Stimulated activated effector memory CD8-positive, alpha-beta T cell treated with anti-CD3 and anti-CD28 coated beads, Interleukin-12 subunit alpha, Interleukin-12 subunit beta, amount 100 ng/mL, for 72 hours (primary cell): ENCODE measurements around the gene RTL5.
"Not testable (repeated sequence)": the region's sequence is repeated elsewhere in the genome, so short reads cannot be mapped to it uniquely, and the experiment has no call there.

ENCODE experiments used
- ATAC-seq: fragments of 150-1000 bp; cut with Tn5 transposase; 2 replicates; pipeline ENCODE4 v1.10.0; 2021
- DNase-seq, 2 donors: peaks; one replicate each; pipeline ENCODE4 v3.0.0; 2021 to 2022; ENCODE audit warnings: low spot score in 2 of 2
- H3K27ac Mint-ChIP-seq: one replicate; pipeline ENCODE4 v1.8.0; 2022; ENCODE audit warnings: mild to moderate bottlenecking, mixed read lengths
- H3K36me3 Mint-ChIP-seq: one replicate; pipeline ENCODE4 v1.8.0; 2022; ENCODE audit warnings: mild to moderate bottlenecking, mixed read lengths
- H3K4me1 Mint-ChIP-seq: one replicate; pipeline ENCODE4 v1.8.0; 2022; ENCODE audit warnings: mixed read lengths
- H3K4me3 Mint-ChIP-seq: one replicate; pipeline ENCODE4 v1.8.0; 2022; ENCODE audit warnings: mild to moderate bottlenecking, mixed read lengths
- H3K9me3 Mint-ChIP-seq: one replicate; pipeline ENCODE4 v1.8.0; 2022; ENCODE audit warnings: mixed read lengths

Gene RTL5

GRCh38 chrX:72131317-72132294, at the start of gene RTL5:
RTL5 (minus strand) TSS chrX:72131915.
- peak within 1 kb of the TSS; percentile 54 for H3K27ac Mint-ChIP-seq
- H3K4me1 Mint-ChIP-seq: peaks cover 14% of the 10 kb centered on the region

GRCh38 chrX:72180539-72180938, 48.8 kb upstream of the RTL5 start:
- DNase-seq: no peak
- Mint-ChIP-seq H3K9me3 (no peaks in the 10 kb centered on the region), H3K27ac (no peak overlapping the region), H3K4me3 (no peak overlapping the region), H3K36me3 (no peaks in the 10 kb centered on the region), H3K4me1 (peaks cover 6% of the 10 kb centered on the region)
- ATAC-seq: no peak

More at GRCh38 chrX:72131317-72132294, at the start of gene RTL5:
- H3K36me3 Mint-ChIP-seq: no peaks in the 10 kb centered on the region
- ATAC-seq (peak; percentile 86), DNase-seq (peak; percentile 29 to 62)
- H3K9me3 Mint-ChIP-seq: no peaks in the 10 kb centered on the region
- peak within 1 kb of the TSS; percentile 76 for H3K4me3 Mint-ChIP-seq

DNA sequence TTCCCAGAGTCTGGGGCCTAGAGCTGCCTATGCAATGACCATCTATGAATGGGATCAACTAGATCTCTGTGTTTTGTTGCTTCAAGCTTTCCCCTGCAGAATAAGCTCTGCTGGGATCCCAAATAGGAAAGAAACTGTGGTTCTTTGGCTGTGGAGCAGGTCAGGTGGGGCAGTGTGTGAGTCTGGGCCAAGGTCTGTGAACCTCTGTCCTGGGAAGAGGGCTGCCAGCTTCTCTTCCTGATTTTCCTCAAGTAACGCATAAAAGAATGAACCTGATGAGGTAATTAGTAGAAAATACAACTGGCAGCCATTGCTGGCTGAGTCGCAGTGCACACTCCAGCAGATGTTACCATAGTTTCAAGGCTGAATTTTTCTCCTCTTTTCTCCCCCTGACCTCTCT, 45.3 kb upstream of the RTL5 start:
- DNase-seq: no peak
- Mint-ChIP-seq H3K4me1 (no peaks in the 10 kb centered on the region), H3K27ac (peak overlapping the region; percentile 50), H3K9me3 (no peaks in the 10 kb centered on the region), H3K36me3 (no peaks in the 10 kb centered on the region), H3K4me3 (no peak overlapping the region)
- ATAC-seq: no peak

- DNase-seq, H3K36me3 Mint-ChIP-seq, H3K27ac Mint-ChIP-seq, H3K9me3 Mint-ChIP-seq, H3K4me3 Mint-ChIP-seq, H3K4me1 Mint-ChIP-seq, ATAC-seq: not testable (repeated sequence)
These were observed 44.6 kb upstream of the RTL5 start for GRCh38 chrX:72176289-72176688.

DNA sequence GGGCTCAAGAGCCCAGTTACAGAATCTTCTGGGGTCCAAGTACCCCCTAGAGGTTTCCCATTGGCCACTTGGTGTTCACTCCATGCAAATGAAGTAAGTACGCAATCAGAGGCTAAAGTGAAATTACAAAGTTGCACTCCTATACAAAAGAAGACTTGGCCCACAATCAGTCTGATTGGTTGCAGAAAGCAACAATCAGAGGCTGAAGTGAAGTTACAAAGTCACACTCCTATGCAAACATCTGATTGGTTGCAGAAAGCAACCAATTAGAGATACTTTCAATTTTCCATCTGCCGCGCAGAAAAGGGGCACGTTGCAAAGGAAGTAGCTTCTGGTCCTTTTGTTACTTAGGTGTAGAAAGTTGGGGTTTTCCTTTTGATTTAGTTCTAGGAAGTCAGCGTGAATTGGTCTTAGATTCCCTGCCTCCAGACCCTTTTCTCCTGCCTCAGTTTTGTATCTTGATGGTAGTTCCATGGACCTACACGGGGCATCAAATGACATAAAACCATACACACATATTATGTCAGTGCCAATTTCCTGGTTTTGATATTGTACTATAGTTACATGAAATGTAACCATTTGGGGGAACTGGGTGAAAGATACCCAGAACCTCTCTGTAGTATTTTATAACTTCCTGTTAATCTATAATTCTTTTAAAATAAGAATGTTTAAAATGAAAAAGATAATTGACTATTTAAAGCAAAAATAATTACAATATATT, 37.5 kb upstream of the RTL5 start:
- no peaks in the 10 kb centered on the region for H3K36me3 Mint-ChIP-seq
- no peaks in the 10 kb centered on the region for H3K4me1 Mint-ChIP-seq
- peak; percentile 4 to 51 for DNase-seq
- H3K4me3 Mint-ChIP-seq: peak overlapping the region; percentile 52
- H3K27ac Mint-ChIP-seq: peak overlapping the region; percentile 68
- peak; percentile 91 for ATAC-seq
- H3K9me3 Mint-ChIP-seq: no peaks in the 10 kb centered on the region

GRCh38 chrX:72165551-72165950, 33.8 kb upstream of the RTL5 start:
- Mint-ChIP-seq H3K36me3 (peaks cover 6% of the 10 kb centered on the region), H3K4me3 (no peak overlapping the region), H3K27ac (no peak overlapping the region), H3K9me3 (no peaks in the 10 kb centered on the region), H3K4me1 (no peaks in the 10 kb centered on the region)
- DNase-seq (no peak), ATAC-seq (no peak)

- peaks cover 6% of the 10 kb centered on the region for H3K36me3 Mint-ChIP-seq
- no peaks in the 10 kb centered on the region for H3K9me3 Mint-ChIP-seq
- no peak for DNase-seq
- no peak overlapping the region for H3K27ac Mint-ChIP-seq
- H3K4me1 Mint-ChIP-seq: no peaks in the 10 kb centered on the region
- no peak for ATAC-seq
- H3K4me3 Mint-ChIP-seq: no peak overlapping the region
These were observed 28.1 kb upstream of the RTL5 start for GRCh38 chrX:72159769-72160168.

DNA sequence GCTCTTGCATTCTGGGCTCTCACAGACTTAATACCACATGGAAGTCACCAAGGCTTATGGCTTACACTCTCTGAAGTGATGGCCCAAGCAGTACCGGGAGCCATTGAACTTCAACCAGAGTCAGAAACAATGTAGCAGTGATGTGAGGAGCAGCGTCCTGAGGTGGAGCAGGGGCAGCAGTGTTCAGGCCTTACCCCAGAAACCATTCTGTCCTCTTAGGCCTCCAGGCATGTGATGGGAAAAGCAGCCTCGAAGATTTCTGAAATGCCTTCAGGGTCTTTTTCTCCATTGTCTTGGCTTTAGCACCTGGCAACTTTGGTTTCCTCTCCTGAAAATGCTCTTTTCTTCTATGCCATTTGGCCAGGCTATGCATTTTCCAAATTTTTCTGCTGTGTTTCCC, 27.1 kb upstream of the RTL5 start:
- no peak overlapping the region for H3K4me3 Mint-ChIP-seq
- no peak for DNase-seq
- peaks cover 6% of the 10 kb centered on the region for H3K36me3 Mint-ChIP-seq
- H3K4me1 Mint-ChIP-seq: no peaks in the 10 kb centered on the region
- no peaks in the 10 kb centered on the region for H3K9me3 Mint-ChIP-seq
- no peak overlapping the region for H3K27ac Mint-ChIP-seq
- ATAC-seq: no peak

GRCh38 chrX:72146527-72146926, 14.8 kb upstream of the RTL5 start:
- H3K36me3 Mint-ChIP-seq: no peaks in the 10 kb centered on the region
- H3K4me1 Mint-ChIP-seq: peaks cover 12% of the 10 kb centered on the region
- ATAC-seq (no peak), DNase-seq (no peak)
- no peak overlapping the region for H3K27ac Mint-ChIP-seq
- no peak overlapping the region for H3K4me3 Mint-ChIP-seq
- no peaks in the 10 kb centered on the region for H3K9me3 Mint-ChIP-seq

DNA sequence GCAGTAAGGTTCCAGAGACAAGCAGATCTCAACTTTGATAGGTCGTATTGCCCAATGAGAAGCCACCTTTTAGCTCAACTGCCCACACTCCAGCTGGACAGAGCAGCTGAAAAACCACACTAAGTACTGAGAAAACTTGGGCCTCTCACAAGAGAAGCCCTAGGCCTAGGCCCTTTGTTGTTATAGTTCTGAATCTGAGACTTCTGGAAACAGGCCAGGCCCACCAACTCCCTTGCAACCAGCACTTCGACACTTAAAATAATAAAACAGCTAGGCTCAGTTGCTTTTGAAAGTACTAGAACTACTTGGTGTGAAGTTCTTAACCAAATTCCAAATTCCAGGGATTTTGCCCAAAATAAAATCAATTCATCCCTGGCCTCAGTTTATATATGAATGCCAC, 13.5 kb upstream of the RTL5 start:
- Mint-ChIP-seq H3K4me1 (peaks cover 18% of the 10 kb centered on the region), H3K4me3 (no peak overlapping the region), H3K27ac (no peak overlapping the region), H3K36me3 (no peaks in the 10 kb centered on the region), H3K9me3 (no peaks in the 10 kb centered on the region)
- DNase-seq: no peak
- ATAC-seq: no peak

DNA sequence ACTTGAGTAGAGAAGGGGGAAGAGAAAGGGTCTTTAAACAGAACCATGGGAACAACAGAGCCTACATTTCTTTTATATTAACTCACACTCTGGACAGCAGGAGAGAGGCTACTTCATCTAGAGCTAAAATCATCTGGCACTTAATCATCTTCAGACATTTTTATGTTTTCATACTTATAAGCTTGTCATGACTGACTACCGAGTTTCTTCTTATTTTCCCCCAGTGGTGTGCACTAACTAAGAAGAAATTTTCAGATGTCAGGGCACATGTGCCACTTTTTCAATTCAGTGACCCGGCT, 11.8 kb upstream of the RTL5 start:
- Mint-ChIP-seq H3K9me3 (no peaks in the 10 kb centered on the region), H3K4me1 (peaks cover 18% of the 10 kb centered on the region), H3K27ac (no peak overlapping the region)

GRCh38 chrX:72142794-72143608, 11.3 kb upstream of the RTL5 start:
- DNase-seq: no peak
- ATAC-seq: no peak
- H3K4me1 Mint-ChIP-seq: peaks cover 18% of the 10 kb centered on the region
- no peaks in the 10 kb centered on the region for H3K36me3 Mint-ChIP-seq
- H3K27ac Mint-ChIP-seq: no peak overlapping the region
- H3K9me3 Mint-ChIP-seq: no peaks in the 10 kb centered on the region
- H3K4me3 Mint-ChIP-seq: no peak overlapping the region

More for the DNA sequence above, 11.8 kb upstream of the RTL5 start:
- H3K4me3 Mint-ChIP-seq: no peak overlapping the region
- ATAC-seq (no peak), DNase-seq (no peak)
- H3K36me3 Mint-ChIP-seq: no peaks in the 10 kb centered on the region

DNA sequence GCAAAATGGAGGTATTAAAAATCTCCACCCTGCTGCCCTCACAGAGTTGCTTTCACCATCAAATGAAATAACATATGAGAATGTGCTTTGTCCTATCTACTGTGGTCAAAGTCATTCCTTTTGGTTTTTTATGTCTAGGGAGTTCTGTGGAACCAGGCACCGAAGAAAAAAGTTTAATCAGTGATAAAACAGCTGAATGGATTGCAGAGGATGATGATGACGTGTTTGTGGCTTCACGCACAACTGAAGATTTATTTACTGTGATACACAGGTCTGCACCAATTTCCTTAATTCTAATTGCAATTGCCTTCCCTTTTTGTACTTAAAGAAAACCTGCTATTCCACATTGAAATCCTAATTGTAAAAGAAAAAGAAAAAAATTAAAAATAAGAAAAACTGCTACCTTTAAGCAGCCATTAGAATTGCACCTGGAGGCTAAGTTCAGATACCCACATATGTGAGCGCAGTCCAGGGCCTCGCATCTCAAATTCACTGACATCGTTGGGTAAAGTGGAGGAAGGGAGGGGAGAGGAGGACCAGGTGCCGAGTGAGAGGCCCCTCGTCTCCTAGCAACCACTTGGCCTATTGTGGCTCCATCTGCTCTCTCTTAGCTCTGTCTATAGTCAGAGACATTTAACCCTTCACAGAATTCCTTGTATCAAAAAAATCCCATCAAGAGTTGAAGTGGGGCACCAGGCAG, 10.5 kb upstream of the RTL5 start:
- Mint-ChIP-seq H3K27ac (no peak overlapping the region), H3K36me3 (no peaks in the 10 kb centered on the region)

DNA sequence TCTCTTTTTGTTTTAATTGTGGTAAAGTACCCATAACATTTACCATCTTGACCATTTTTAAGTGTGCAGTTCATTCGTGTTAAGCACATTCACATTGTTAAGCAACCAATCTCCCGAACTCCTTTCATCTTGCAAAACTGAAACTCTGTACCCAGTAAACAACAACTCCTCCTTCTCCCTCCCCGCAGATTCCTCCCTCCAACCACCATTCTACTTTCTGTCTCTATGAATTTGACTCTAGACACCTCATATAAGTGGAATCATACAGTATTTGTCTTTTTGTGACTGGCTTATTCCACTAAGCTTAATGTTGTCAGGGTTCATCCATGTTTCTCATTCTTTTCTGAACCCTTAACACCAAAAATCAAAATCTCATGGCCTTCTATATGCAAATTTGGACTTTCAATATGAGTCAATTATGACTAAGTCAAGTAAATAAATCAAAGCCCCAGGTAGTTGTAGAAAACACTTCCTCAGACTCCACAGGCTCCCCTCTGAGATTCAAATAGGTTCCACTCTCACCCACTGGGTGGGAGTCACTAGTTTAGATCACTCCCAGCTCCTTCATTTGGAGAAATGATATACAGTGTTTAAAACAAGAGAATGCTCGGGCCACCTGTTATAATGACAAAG, 9.8 kb upstream of the RTL5 start:
- Mint-ChIP-seq H3K4me3 (peak overlapping the region; percentile 7), H3K27ac (no peak overlapping the region), H3K4me1 (peaks cover 18% of the 10 kb centered on the region), H3K9me3 (no peaks in the 10 kb centered on the region), H3K36me3 (no peaks in the 10 kb centered on the region)
- ATAC-seq (peak; percentile 74), DNase-seq (no peak)

More for the DNA sequence above, 10.5 kb upstream of the RTL5 start:
- H3K4me1 Mint-ChIP-seq: peaks cover 18% of the 10 kb centered on the region
- ATAC-seq (no peak), DNase-seq (no peak)
- H3K9me3 Mint-ChIP-seq: no peaks in the 10 kb centered on the region
- no peak overlapping the region for H3K4me3 Mint-ChIP-seq
